Measurements from ENCODE around the gene CHD5.

- TF ChIP-seq CTCF (IDR thresholded peaks at IDR 0.05) (no peak), POLR2A (IDR thresholded peaks at IDR 0.05) (no peak)
Observed at GRCh38 chr1:6133146-6133895, 46.8 kb downstream of the CHD5 start.

Measured in esophagus squamous epithelium (tissue), 4 donors.